NK-92 treated with Interleukin-12 subunit alpha and Interleukin-12 subunit beta, amount 100 ng/mL, for 24 hours (cell line): ENCODE data around the gene PTOV1.

ENCODE experiments used
- DNase-seq: peaks from one replicate; lab custom pipeline; 2025; lab: John Stamatoyannopoulos, UW

PTOV1 gene

GRCh38 chr19:49850487-49851342 is at the start of gene PTOV1:
Gene PTOV1, plus strand, starts transcription at chr19:49851159.
- DNase-seq, result peak; percentile 41

DNA sequence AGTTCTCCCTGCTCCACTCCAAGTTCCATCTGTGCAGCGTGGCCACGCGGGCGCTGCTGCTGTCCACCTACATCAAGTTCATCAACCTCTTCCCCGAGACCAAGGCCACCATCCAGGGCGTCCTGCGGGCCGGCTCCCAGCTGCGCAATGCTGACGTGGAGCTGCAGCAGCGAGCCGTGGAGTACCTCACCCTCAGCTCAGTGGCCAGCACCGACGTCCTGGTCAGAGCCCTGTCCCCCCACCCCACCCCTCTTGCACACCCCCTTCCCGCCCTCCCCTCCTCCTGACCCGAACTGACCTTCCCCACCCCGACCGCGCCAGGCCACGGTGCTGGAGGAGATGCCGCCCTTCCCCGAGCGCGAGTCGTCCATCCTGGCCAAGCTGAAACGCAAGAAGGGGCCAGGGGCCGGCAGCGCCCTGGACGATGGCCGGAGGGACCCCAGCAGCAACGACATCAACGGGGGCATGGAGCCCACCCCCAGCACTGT is 49.5 kb upstream of the PTOV1 start:
- no peak for DNase-seq

DNA sequence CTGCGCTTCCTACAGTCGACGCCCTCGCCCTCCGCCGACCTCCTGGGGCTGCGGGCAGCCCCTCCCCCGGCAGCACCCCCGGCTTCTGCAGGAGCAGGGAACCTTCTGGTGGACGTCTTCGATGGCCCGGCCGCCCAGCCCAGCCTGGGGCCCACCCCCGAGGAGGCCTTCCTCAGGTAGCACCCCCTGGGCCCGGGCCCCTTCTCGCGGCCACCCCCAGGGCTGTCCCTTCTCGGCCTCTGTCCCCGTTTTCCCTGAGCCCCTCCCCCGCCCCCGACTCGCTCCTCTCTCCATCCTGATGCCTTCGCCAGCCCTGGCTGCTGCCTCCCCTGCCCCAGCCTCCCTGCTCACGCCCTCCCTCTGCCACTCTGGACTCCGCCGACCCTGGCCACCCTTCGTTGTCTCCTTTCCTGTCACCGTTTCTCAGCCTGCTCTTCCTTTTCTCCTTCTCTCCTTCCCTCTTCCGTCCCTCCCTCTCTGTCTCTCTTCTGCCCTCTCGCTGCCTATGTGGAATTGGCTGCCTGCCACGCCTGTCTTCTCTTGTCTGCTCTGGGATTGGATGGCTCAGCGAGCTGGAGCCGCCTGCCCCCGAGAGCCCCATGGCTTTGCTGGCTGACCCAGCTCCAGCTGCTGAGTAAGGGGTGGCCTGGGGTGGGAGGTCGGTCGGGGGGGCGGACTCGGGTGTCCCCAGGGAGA is 48.8 kb upstream of the PTOV1 start:
- no peak for DNase-seq

DNA sequence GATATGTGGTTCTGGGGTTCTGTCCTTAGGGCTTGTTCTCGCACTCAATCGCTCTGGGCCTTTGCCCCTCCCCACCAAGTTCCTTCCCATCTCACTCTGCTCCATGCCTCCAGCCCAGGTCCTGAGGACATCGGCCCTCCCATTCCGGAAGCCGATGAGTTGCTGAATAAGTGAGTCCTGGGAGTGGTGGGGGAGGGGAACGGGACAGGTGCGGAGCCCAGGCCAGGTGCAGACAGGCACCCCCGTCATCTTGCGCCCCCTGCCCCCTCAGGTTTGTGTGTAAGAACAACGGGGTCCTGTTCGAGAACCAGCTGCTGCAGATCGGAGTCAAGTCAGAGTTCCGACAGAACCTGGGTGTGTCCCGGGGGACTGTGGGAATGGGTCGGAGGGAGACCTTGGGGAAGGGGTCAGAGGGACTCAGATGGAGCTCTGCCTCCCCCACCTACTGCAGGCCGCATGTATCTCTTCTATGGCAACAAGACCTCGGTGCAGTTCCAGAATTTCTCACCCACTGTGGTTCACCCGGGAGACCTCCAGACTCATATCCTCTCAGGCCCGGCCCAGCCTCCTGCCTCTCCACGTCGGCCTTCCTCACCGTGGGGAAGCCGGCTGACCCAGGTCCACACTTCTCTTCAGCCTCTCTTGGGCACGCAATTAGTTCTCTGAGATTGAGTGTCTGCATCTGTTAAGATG is 48.0 kb upstream of the PTOV1 start:
- no peak for DNase-seq

GRCh38 chr19:49803529-49803856 is 47.5 kb upstream of the PTOV1 start:
- DNase-seq, result no peak

- DNase-seq, result no peak
Measured at GRCh38 chr19:49805822-49806619, 44.9 kb upstream of the PTOV1 start.

- no peak for DNase-seq
Measured at GRCh38 chr19:49806620-49806959, 44.4 kb upstream of the PTOV1 start.

DNA sequence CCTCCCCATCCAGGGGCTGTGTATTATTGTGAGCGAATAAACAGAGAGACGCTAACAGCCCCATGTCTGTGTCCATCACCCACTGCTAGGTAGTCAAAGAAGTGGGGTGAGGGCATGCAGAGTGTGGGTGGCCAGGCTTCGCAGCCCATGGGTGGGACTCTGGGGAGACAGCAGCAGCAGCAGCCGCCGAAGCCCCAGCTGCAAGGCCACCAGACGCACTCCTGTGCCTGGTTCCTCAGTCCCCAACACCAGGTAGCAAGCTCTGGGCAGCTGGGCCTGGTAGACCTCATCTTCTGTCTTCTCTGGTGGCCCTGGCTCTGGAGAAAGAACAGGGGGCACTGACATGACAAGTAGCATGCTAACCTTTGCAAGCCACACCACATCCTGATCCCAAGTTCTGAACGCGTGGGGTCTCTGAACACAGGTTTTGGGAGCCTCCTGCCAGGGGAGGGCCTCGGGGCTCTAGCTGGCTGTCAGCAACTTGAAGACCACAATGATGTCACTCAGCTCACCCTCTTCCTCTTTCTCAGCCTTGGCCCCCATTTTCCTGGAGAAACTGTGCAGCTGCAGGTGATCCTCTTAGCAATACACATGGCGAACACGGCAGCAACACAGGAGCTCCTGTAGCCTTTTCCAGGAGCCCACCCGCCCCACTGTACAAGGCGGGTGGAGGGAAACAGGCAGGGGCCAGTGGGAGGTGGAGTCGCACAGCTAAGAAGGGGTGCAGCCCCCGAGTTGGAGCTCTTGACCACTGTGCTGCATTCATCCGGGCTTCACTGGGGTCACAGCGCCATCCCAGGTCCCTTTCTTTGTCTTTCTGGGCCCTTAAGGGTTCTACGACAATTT is 43.7 kb upstream of the PTOV1 start:
- no peak for DNase-seq

DNA sequence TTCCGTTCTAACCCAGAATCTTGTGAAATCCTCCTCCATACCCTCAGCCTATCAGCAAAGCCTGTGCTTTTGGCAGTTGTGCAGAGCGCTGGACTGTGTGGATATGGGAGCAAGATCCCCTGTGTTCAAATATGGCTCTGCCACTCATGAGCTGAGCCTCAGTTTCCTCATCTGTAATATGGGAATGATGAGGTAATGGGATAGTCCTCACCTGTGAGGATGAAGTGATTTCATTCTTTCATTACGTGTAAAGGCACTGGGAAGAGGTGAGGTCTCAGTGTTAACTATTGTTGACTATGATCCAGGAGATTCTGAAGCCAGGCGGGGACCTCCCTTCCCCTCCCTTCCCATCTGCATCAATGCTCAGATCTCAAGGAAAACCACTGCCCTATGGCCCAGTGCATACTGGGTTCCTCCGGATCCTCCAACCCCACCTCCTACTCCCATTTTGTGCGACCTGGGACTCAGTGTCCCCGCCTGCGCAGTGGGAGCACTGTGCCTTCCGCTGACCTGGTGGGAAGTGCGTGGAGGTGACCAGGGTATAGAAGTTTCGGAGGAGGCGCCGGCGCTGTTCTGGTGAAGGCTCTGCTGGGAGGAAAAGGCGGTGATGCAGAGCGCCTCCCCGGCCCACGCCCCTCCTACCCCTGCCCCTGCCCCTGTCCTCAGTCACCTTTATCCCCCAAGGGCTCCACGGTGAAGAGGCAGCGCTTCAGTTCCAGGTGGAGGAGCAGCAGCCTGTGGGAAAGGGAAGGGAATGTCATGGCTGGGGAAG is 42.9 kb upstream of the PTOV1 start:
- DNase-seq, result no peak

DNA sequence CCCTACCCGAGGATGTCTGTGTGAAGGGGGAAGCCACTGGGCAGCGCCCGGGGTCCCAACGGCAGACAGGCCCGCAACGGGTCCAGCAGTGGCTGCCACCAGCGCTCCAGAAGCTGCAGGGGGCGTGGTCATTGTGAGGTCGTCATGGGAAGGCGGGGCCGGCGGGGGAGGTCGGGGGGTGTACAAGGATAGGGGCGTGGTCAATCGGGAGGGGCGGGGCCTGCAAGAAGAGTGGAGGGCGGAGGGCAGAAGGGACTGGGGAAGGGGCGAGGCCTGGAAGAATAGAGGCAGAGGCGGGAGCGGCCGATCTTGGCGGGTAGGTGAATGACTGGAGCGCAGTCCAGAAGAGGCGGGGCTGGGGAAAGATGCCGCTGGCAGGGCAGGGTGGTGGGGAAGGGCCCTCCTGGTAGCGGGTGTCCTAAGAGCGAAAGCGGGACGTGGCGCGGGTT is 42.2 kb upstream of the PTOV1 start:
- DNase-seq, result no peak

GRCh38 chr19:49809160-49809940 is 41.6 kb upstream of the PTOV1 start:
- DNase-seq, result no peak

DNA sequence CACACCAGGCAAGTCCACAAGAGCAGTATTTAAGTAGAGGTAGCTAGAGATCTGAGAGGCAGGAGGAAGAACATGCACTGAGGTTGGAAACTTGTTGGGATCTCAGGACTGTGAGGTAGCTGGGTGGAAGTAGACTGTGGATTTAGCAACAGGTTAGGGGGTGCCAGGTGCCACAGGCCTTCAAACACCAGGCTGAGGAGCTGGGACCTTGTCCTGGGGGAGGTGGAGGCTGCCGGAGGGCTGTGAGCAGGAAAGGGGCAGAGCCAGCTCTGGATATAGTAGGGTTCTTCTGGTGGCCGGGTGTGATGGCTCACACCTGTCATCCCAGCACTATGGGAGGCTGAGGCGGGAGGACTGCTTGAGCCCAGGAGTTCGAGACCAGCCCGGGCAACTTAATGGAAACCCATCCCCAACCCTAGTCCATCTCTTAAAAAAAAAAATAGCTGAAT is 41.0 kb upstream of the PTOV1 start:
- no peak for DNase-seq

DNA sequence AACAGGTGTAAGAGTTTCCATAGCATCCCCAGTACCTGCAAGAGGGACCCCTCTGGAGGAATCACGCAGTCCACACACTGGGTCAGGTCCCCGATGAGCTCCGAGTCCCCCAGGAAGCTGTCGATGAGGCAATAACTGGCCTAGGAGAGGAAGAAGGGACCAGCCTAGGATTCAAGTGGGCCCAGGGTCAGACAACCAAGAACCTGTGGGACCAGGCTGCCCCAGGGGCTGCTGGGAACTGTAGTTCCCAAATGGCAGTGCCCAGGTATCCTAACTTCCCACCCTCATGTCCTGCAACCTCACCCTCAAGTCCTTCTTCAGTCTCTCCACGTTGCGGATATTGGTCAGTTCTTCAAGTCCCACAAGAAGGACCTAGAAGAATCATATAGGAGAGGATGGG is 39.6 kb upstream of the PTOV1 start:
- DNase-seq, result no peak

DNA sequence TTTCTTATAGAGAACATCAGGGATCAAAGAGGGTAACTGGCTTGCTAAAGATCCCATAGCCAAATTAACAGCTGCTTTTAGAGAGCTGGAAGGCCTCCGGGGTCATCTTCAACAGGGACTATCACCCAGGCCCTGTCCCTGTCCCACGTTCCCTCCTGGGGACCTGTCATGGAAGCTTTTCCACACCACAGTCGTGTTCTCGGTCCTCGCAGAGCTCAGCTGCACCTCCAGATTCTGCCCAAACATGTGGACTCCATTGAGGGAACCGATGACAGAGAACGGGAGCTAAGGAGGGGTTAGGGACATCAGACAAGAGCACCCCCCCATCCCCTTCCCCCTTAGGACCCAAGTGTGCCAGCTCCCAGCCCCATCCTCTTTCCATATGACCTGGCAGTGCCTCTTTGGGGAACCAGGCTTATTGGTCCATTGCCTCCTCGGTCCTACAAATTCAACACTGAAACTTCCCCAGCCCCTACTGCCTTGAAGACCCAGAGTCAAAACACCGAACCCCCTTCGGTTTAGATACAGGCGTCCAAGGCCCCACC is 38.4 kb upstream of the PTOV1 start:
- DNase-seq, result no peak

DNA sequence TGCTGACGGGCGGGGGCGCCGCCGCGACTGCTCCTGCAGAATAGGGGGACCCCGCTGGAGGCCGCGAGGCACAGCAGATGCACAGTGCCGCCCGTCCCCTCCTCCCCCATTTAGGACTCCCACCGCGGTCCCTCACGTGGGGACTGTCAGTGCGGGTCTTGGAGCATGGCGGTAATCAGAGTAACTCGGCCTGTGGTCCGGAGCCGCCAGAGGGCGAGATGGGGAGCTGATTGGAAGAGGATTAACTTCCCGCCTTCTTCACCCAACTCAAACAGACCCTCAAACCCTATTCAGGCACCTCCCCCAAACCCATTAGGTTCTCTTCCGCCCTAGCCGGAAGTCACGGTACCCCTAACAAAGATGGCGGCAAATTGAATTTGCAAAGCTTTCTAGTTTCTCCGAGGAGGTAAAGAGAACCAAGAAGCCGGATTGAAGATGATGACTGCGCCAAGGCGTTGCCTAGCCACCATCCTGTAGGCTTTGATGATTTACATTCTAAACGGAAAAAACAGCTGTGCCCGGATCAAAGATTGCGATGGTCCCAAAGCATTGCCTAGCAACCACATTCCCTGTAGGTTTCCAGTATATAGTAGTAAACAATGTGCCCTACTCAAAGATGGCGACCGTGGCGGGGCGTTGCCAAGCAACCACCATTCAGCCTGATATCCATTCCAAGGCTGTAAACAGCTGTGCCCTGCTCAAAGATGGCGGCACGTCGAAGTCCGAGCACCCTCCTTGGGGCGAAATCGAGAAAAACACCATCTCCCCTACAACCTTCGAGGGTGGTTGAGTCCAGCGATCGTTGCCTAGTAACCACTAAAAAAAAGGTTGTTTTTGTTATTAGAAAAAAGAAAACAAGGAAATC is 37.7 kb upstream of the PTOV1 start, which contains the start of gene FUZ:
Gene FUZ, minus strand, starts transcription at position 296 of the 865 bp plus-strand sequence. Its CDS starts 186 bp downstream, at position 110.
- DNase-seq, result peak; percentile 91

GRCh38 chr19:49814010-49814409 is 36.9 kb upstream of the PTOV1 start:
- DNase-seq, result no peak

- DNase-seq, result no peak
Measured at GRCh38 chr19:49816590-49816989, 34.4 kb upstream of the PTOV1 start.
